ENCODE results near the gene PPP2R2B.

GRCh38 chr5:146719179-146719578, 159.4 kb downstream of the PPP2R2B start:
- TF ChIP-seq CTCF (IDR thresholded peaks at IDR 0.05) (no peak), EP300 (IDR thresholded peaks at IDR 0.05) (no peak), POLR2A (IDR thresholded peaks at IDR 0.05) (no peak)
